Stimulated activated CD4-positive, alpha-beta T cell treated with anti-CD3 and anti-CD28 coated beads, Interleukin-1b, Interleukin-23, amount 100 ng/mL, for 1 hour (primary cell): ENCODE results near the gene CENPX.

Experiments used
- DNase-seq, 2 donors: peaks; one replicate each; pipeline ENCODE4 v3.0.0-alpha.2; 2020; ENCODE audit warnings: low read depth in 2 of 2

Gene CENPX

DNA sequence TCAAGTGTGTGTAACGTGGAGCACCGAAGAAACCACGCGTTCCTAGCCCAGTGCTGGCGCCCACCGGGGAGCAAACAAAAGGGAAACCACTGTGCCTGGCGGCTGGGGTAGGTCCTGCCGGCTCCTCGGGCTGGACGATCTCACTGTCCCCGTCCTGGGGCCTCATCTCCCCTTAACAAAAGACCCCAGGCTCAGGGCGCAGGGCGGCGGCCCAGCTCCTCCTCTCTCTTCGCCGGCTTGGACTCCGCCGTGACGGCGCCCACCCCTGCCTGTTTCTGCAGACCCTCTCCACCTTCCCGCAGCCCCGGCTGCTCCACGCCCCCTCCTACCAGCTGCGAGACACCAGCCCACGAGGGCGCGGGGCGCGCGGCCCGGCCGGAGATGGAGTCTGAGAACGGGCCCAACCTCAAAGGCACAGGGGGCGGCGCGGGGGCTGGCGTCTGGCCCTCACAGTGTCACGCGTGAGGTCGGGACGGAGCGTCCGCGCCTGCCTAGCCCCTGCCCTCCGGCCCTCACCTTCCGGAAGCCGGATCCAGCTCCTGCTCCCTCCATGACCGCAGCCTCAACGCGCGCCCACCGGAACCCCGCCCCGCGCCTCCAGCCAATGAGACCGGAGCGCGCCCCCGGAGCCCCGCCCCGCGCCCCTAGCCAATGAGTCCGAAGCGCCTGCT is at the start of gene CENPX:
CENPX (minus strand) TSS at position 569 of the 671 bp plus-strand sequence; CDS start at position 552, 17 bp downstream.
- no peak for DNase-seq

DNA sequence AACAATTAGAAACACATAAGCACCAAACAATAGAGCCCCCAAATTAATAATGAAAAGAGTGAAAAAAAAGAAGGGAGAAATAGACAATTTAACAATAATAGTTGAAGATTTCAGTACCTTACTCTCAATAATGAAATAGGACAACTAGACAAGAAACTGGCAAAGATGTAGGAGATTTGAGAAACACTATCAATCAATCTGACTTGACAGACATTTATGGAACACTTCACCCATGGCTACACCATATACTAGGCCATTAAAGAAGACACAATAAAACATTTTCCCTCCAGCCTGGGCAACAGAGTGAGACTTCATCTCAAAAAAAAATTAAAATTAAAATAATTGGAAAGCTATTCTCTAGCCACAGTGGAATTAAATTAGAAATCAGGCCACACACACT is 47.9 kb upstream of the CENPX start:
- DNase-seq: no peak

DNA sequence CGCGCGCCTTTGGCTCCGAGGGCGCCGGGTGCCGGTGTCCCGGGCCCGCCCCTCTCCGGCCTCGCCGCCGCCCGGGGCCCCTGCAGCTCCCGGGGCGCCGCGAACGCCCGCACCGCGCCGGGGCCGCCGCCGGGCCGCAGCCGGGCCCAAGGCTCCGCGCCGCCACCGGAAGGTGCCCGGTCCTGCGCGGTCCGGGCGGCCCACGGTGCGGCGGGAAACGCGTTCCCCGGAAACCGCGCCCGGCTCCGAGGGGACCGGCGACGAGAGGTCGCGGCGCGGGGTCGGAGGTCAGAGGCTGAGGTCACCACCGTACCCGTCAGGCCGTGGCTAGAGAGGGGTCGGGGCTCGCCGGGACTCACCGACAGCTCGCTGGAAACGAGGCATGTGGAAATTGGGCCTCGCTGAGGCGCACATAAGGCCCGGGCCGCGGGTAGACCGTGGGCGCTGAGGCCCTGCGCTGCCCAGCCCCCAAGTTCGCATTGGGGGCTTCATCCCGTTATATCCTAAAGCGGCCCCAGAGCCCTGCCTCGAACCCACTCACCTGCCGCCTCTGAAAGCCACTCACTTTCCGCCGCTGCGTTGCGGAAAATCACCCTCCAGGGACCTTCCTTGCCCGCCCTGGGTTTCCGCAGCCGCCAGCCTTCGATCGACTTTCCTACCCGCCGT is 43.1 kb upstream of the CENPX start, which contains the start of gene DUS1L:
DUS1L (minus strand) TSS at position 167 of the 666 bp plus-strand sequence. CDS start 745 bp downstream, outside the sequence.
- DNase-seq: peak; percentile 40 to 50

DNA sequence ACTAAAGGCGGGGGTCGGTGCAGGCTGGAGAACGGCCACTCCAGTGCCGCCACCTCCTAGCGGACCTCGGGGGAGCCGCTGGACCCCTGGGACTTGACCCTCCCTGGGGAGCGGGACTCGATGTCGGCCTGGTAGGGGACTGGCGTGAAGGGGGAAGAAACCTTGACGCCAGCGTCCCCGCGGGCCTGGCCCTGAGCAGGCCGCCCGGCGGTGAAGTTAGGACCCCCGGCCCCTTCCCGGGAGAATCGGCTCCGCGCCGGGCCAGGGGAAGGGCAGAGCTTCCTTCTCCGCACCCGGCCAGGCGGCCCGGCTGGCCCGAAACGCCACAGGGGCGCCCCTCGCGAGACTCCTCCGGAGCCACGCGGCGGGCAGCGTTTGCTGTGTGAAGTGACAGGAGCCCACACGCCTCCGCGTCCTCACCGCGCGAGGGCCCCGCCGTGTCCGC is 42.5 kb upstream of the CENPX start:
- no peak for DNase-seq

GRCh38 chr17:82064433-82065192 is 41.9 kb upstream of the CENPX start:
- DNase-seq: no peak

DNA sequence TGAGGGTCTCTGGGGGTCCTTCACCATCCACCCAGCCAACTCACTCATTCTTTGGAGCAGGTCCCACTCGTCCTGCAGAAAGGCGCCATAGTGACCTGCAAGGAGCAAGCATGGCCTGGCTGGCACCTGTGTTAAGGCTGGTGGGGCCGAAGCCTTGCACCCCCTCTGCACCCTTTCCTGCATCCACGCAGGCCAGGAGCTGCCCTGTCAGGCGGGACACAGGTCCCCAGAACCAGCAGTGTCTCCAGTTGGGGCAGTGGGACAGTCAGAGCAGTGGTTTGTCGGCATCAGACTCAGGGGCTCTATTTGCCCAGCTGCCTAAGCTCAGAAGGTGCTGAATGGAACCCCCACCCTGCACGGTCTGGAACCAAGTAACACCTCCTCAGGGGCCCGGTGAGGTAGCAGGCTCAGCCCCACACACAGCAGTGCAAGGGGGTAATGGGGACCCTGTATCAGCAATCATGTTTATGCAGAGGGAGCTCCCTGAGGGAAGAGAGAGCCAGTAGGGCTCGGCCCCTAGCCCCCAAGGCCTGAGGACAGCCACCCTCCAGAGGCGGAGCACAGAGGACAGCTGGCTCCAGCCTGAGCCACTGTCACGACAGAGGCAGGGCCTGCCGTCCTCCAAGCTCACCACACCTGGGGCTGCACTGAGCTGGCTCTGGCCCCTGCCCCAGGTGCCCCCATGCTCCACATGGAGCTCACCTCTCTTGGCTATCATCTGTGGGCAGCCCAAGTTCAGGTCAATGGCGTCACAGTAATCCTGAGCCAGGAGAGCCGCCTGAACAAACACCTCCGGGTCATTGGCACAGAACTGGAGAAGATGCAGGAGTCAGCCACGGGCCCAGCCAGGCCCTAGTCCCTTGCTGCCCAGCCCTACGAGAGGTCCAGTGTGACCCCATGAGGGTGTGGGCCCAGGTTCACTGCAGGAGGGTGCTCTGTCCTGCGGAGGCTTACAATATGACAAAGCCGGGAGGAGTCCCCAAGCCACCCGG is 41.0 kb upstream of the CENPX start:
- no peak for DNase-seq

- no peak for DNase-seq
Measured at GRCh38 chr17:82062984-82063368, 40.3 kb upstream of the CENPX start.

DNA sequence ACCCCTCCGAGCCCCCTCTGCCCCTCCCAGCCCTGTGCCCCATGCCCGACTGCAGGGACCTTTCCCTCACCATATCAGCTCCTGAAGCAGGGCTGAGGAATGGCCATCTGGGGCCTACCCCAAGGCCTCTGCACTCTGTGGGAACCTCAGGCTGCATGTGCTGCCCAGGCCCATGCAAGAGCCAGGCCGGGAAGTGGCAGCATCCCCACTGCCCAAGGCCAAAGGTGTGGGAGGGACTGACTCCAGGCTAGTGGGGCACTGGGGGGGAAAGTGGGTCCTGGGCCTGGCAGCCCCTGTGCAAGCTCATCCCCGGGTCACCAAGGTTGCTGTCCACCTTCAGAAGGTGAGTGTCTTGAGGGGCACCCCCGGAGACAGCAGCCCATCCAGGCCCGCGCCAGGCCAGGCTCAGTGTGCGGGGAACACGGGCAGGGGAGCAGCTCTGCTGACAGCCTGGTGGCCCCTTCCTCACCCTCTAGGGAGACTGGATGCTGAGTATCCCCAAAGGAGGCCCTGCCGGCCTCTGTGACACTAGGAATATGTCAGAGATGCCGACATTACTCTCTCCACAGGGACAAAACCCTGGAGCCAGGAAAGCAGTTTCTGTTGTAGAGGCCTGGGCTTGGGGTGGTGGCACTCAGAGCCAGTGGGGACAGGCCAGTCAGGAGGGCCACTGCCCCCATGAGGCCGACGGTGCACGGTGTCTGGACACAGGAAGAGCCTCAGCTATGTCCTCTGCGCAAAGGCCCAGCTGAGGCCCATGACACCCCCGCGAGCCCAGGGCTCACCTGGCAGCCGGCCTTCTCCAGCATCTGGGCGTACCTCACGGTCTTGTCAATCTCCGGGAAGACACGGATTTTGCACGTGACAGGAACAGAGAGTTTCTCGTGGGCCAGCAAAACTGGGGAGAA is 39.7 kb upstream of the CENPX start:
- DNase-seq: no peak

DNA sequence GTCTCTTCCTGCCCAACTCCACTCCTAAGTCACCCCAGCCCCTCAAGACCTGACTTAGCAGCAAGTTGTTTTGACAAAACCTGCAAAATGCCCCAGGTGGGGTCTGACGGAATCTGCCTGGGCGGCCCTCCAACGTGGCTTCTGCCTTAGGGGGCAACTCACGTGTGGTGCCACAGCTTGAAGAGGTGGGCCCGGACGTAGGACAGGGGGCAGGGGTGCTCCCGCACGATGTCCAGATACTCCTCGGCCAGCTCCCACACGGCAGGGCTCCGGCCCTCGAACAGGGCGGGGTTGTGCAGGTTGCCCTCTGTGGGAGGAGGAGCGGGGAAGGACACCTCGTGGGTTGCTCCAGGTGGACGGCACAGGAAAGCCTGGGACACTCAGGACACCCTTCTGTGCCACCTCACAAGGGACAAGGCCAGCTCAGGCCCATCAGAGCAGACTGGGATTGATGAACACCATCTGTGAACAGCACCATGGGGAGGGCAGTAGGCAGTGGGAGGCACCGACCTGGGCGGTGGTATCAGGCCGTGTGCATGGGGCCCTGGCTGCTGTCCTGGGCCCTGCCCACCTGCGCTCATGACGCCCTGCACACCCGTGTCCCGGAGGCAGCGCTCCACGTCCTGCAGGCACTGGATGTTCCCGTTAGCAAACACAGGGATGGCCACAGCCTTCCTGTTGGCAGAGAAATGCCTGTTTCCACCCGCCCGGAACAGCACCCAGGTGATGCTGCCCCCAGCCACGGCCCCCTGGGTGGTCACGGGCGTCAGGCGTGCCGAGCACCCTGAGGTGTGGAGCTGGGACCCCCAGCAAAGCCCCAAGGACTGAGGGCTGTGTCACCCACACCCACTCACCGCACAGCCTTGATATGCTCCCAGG is 38.6 kb upstream of the CENPX start:
- DNase-seq: no peak

DNA sequence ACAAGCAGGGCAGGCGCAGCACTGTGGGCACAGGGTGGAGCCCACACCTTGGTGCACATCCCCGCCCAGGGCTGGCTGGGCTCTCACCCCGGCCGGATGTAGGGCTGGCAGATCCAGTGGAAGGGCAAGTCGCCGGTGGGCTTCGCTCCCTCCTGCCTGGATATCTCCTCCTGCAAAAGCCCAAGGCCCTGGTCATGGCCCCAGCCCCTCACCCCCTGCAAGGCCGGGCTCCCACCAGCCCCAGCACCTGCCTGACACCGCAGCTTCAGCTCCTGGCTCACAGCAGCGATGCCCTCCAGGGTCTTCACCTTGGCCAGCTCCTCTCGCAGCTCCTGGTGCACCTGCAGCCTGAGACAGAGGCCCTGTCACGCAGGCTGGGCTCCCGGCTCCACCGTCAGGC is 37.9 kb upstream of the CENPX start:
- DNase-seq: no peak

DNA sequence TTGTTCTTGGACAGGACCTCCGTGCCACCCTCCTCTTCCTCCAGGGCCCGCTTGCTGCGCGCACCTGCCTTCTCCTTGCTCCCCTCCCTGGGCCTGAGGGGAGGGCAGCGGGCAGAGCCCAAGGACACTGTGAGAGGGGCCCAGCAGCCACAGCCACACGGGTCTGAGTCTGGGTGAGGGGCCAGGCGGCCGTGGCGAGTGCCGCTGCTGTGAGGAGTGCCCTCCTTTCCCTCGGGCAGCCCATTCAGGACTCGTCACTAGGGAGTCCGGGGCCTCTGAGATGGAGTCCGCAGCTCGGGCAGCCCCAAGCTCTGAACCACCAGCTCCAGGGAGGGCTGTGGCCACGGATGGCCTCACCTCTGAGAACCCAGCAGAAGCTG is 37.3 kb upstream of the CENPX start:
- DNase-seq: no peak

DNA sequence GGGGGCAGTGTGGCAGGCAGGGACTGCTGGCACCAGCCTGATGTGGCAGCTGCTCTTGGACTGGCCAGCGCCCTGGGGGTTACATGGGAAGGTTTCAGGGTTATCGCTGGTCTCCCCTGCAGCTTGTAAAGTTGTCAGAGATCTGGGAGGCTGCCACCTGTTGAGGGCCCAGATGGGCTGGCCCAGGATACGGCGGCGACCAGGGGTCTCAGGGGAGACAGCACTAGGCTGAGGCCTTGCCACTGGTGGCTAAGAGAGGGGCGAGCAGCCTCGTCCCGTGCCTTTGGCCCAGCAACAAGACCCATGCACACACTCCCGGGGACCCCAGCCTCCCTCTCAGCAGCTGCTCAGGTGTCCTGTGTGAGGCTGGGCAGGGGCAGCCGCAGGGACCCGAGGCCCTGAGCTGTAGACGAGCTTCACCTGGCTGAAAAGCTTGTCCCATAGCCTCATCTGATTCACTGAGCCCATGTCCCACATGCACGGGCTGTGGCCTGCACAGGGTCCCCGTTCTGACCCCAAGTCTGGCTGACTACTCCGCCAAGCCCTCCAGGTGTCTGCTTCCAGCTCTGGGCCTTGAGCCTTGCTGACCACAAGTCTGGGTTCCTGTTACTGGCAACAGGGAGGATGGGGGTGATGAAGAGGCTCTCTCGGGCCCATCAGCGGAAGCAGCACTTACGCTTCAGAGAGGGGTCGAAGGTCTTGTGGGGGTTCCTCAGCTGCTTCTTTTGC is 36.8 kb upstream of the CENPX start:
- DNase-seq: no peak

DNA sequence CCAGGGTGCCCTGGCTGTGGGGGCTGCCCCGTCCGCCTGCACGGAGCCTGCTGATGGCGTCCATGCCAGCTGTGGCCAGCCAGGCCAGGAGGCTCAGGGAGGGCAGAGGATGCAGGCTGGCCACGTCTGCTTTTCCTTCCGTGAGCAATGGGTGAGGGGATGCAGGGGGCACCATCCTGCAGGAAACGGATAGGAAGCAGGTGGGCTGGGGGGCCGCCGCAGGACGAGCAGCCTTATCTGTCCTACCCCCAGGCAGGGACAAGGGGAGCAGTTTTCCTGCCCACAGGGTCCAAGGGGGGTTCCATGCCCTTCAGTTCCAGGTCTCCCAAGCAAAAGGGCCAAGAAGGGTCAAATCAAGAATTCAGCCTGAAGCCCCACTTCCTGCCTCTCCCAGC is 36.2 kb upstream of the CENPX start:
- no peak for DNase-seq

GRCh38 chr17:82058230-82058854 is 35.7 kb upstream of the CENPX start:
- no peak for DNase-seq

- no peak for DNase-seq
Measured at GRCh38 chr17:82056729-82057621, 34.3 kb upstream of the CENPX start.

- no peak for DNase-seq
Measured at GRCh38 chr17:82055965-82056728, 33.5 kb upstream of the CENPX start.
